GM19452 (cell line): ENCODE measurements around the gene TRIM37.
"Not testable (repeated sequence)": the region's sequence is repeated elsewhere in the genome, so short reads cannot be mapped to it uniquely, and the experiment has no call there.

Source experiments
- ATAC-seq: cut with Tn5 transposase; IDR thresholded peaks from one replicate; pipeline ENCODE4 v1.9.1; 2021; ENCODE audit not compliant: unreplicated experiment

The TRIM37 gene

DNA sequence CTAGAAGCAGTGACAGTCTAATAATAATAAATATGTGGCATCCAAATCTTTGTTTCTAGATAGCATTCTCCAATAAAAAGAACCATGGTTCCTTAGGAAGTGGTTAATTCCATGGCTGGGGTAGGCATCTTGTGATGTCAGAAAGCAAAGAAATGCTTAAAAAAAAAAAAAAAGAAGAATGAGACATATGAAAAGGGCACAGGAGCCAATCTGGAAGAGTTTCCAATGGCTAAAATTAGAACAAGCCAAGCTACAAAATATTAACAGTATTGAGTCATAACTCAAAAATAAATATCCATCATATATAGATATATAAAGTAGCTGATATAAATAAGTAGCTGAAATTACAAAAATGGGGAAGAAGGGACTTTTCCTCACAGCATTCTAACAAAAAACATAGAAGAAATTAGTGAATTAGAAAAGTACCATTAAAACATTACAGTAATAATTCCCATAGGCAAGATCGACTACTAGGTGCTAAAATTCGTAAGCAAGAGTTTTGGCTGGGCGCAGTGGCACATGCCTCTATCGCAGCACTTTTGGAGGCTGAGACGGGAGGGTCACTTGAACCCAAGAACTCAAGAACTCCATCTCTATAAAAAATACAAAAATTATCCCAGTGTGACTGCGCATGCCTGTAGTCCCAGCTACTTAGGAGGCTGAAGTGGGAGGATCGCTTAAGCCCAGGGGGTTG lies 111.3 kb downstream of the TRIM37 start:
- no peak for ATAC-seq

DNA sequence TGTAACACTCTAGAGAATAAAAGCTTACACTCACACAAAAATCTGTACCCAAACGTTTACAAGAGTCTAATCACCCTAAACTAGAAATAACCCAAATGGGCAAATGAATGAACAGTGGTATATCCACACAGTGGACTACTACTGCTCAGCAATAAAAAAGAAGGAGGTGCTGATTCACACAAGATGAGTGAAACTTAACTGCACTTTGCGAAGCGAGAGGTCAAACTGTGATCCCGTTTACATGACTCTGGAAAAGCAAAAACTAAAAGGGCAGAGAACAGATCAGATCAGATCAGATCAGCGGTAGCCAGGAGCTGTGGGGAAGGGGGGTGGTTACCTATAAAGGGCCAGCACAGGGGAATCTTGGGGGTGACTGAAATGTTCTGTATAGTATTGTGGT lies 113.4 kb downstream of the TRIM37 start:
- ATAC-seq, result no peak

DNA sequence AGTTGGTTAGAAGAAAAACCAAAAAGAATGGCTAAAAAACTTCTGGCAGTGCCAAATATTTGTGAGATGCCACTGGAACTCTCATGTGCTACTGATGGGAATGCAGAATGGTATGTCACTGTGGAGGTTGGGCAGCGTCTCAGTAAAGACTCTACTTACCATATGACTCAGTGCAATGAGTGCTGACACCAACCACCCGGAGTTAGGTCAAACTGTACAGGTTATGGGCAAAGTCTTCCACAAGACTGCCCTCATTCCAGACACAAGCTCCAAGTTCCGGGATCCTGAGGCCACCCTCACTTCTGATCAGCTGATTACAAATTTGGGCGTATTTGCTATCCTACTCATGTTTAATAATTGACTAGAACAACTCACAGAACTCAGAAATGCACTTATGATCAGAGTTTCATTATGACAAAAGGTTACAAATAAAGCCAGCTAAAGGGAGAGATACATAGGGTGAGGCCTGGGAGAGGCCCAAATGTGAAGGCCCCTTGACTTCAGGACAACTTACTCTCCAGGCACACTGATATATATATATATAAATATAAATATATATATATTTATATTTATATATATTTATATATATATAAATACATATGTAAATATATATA lies 114.9 kb downstream of the TRIM37 start:
- peak; percentile 87 for ATAC-seq

GRCh38 chr17:58989629-58990028 lies 117.1 kb downstream of the TRIM37 start:
- ATAC-seq, result no peak

- ATAC-seq, result no peak
Observed at GRCh38 chr17:58985971-58986370, 120.7 kb downstream of the TRIM37 start.

- ATAC-seq, result no peak
Observed at GRCh38 chr17:58985367-58985766, 121.3 kb downstream of the TRIM37 start.

- ATAC-seq, result no peak
Observed at GRCh38 chr17:58982626-58983025, 124.1 kb downstream of the TRIM37 start.

GRCh38 chr17:58980706-58981481 lies 125.8 kb downstream of the TRIM37 start:
- no peak for ATAC-seq

DNA sequence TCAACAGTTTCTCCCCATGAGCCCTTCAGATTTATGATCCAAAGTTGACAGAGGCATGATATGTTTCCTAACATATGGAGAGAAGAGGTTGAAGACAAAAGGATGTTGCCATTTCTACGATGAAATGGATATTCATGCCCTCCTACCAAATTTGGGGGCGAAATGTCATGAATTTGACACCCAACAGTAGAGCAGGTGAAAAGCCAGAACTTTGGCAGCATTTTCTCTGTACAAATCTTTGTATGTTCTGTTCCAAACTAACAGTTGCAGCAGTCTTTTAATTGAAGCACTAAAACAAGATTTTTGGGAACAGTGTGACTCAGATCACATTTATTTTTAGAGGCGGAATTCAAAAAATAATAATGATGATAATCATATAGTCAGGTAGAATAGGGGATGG lies 130.1 kb downstream of the TRIM37 start:
- ATAC-seq, result no peak

GRCh38 chr17:58974354-58974753 lies 132.3 kb downstream of the TRIM37 start:
- no peak for ATAC-seq

DNA sequence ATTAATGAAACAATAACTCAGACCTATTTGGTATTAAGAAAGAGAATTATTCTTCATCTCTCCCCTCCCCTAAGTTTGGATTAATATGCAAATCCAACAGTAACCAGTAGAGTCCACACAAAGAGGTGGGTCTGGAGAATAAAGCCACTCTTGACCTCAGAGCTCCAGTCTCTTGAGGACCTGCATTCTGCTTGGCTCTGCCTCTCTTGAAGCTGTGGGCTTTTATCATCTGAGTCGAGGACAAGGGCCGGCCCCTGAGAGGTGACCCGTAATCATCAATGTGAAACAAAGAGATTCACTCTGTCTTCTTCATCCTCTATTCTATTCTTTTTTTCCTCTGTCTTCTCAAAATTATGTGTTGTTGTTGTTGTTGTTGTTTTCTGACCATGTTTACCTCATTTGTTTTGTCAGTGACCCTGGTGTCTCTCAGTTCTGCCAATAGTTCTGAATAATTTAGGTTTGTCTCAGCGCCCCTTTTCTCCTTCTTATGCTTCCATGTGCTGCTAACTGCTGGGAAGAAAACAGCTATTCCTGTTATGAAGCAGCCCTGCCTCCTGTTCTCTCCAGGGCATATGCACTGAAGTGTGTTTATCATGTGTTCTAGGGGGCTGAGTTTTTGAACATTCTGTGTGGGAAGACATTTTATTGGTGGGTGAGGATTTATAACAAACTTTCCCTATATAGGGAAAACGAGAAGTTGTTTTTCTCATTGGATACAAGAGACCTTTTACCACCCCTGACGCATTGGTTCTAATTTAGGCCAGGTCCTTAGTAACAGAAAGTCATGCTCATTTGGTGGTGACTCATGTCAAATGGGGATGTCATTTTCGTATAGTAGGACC lies 135.8 kb downstream of the TRIM37 start:
- ATAC-seq, result no peak

DNA sequence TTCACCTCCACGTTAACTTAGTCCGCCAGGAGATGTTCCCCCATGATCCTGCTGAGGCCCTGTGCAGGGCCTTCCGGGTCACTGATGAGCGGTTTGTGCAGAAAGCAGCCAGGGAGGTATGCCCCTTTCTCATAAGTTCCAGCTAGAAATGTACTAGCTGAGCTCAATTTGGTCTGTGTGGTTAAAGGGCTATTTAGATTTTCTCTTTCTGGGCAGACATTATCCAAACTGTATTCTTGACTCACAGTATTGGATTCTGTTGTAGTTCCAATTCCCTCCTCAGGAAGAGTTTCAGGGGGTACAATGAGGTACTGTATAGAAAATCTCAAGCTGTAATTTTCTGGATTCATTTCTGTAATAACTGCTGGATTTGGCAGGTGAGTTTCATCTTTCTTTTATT lies 137.1 kb downstream of the TRIM37 start:
- ATAC-seq, result no peak

DNA sequence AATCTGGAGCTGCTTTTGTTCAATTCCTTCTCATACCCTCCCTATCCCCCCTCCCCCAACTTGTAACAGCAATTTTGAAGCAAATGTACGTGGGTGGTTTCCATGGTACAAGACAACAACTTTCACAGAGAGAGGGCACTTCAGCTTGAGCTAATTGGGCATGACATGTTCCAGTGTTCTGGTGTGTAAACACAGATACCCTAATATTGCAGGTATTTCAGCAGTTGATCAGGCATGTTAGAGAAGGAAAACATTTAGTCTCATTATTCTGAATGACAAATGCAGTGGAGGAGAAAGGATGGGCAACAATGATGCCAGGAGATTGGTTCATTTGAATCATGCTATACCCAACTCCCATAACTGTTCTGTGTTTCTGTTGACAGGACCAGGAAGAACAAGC lies 137.5 kb downstream of the TRIM37 start:
- ATAC-seq, result no peak

GRCh38 chr17:58968426-58969061 lies 138.1 kb downstream of the TRIM37 start:
- ATAC-seq, result no peak

DNA sequence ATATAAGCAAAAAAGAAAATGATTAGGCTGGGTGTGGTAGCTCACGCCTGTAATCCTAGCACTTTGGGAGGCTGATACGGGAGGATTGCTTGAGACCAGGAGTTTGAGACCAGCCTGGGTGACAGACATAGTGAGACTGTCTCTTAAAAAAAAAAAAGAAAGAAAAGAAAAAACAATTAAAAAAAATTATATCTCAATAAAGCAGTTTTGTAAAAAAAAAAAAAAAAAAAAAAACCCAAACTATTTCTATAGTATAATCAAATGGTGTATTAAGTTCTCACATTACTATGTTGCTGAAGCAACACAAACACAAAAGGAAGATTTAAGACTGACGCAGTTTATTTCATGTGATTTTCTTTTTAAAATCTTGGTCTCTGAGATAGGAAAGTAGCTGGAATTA lies 140.5 kb downstream of the TRIM37 start:
- no peak for ATAC-seq

- ATAC-seq, result no peak
Observed at GRCh38 chr17:58965221-58965620, 141.5 kb downstream of the TRIM37 start.

DNA sequence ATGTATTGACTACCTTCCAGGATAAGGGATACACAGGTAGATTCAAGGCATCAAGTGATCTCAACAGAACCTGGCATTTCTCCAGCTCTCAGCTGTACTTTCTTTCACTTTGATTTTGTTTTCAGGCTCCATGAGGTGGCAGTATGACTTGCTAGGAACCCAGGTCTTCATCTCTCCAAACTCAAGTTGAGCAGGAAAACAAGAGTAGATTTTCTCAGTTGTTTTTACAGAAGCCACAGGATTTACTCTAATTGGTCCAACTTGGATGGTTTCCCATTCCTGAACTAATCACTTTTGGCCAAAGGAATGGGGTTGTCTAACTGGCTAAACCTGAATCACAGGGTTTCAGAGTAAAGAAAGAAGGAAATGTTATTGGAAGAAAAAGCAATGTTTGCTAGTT lies 146.6 kb downstream of the TRIM37 start:
- no peak for ATAC-seq

DNA sequence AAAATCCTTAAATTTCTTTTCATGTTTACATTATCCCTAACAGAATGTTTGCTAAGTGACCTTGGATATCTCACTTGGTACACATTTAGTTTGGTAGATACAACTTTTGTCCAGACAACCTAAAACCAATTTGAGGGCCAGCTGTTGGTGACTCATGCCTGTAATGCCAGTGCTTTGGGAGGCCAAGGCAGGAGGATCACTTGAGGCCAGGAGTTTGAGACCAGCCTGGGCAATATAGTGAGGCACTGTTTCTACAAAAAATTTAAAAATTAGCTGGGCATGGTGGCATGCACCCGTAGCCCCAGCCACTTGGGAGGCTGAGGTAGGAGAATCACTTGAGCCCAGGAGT lies 149.0 kb downstream of the TRIM37 start:
- ATAC-seq, result not testable (repeated sequence)

GRCh38 chr17:58956997-58957724 lies 149.5 kb downstream of the TRIM37 start:
- ATAC-seq, result no peak

- ATAC-seq, result not testable (repeated sequence)
Observed at GRCh38 chr17:58954358-58954757, 152.3 kb downstream of the TRIM37 start.
